GM21526 (cell line): Measurements from ENCODE around the gene PROC.

Experiments
- ATAC-seq: cut with Tn5 transposase; IDR thresholded peaks from one replicate; pipeline ENCODE4 v1.9.1; 2021; ENCODE audit warnings: moderate library complexity; ENCODE audit not compliant: unreplicated experiment, low FRiP score

PROC gene

DNA sequence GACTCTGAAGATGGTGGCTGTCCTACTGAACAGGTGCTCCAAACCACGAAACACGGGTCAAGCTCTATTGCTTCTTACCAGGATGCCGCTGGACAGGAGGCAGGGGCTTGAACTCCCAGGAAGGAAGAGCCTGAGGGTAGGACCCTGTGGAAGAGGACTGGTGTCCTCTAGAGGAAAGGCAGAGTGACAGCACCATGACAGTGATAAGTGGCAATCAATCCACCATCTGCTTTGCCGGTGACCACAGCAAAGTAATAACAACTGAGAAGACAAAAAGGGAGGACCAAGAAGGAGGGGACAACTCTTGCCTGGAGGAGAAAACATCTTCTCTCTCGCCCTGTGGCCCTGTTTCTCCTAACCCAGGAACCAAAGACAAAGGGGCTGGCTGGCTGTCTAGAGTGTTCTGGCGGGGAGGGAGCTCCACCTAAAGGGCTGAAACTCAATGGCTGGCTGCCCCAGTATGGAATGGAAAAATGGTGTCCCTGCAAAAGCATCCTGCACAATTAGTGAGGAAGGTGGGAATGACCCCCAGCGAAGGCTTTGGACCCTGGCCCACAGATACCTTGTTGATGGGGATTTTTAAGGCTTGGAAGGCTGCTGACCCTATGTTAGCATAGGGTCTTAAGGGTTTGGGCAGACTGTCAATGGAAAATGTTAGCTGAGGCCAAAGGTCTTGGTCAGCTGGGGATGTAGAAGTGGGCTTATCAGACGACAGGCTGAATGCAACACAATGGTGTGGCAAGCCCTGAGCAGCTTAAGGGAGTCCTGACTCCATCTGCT, 35.4 kb downstream of the PROC start:
- ATAC-seq = no peak

DNA sequence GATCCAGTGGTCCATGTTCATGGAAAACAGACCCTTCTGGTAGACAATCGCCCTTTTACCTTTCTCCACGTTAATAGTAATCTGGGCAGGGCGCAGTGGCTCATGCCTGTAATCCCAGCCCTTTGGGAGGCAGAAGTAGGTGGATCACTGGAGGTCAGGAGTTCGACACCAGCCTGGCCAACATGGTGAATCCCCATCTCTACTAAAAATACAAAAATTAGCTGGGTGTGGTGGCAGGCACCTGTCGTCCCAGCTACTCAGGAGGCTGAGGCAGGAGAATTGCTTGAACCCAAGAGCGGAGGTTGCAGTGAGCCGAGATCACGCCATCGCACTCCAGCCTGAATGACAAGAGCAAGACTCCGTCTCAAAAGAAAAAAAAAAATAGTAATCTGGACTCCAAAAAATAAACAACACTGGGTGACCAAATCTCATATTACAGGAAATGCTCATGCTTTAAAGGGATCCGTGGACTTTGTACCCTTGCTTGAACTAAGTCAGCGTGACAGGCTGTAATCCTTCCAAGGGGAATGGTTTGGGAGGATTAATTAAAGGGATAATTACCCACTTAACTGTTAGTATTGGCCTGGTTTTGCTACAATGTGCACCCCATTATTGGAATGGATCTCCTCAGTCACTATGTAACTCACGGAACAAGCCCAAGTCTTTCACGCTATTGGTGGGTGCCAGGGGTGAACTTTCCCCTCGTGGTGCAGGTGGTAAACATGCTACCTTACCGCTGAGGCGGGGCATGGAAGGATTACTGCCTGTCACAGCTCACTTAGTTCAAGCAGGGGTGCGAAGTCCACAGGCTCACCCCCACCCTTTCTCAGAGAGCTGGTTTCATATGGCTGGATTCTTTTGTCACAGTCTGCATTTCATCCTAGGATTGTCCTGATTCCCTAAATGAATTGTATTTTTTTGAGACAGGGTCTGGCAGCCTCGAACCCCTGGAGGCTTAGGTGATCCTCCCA, 36.7 kb downstream of the PROC start:
- ATAC-seq = no peak

DNA sequence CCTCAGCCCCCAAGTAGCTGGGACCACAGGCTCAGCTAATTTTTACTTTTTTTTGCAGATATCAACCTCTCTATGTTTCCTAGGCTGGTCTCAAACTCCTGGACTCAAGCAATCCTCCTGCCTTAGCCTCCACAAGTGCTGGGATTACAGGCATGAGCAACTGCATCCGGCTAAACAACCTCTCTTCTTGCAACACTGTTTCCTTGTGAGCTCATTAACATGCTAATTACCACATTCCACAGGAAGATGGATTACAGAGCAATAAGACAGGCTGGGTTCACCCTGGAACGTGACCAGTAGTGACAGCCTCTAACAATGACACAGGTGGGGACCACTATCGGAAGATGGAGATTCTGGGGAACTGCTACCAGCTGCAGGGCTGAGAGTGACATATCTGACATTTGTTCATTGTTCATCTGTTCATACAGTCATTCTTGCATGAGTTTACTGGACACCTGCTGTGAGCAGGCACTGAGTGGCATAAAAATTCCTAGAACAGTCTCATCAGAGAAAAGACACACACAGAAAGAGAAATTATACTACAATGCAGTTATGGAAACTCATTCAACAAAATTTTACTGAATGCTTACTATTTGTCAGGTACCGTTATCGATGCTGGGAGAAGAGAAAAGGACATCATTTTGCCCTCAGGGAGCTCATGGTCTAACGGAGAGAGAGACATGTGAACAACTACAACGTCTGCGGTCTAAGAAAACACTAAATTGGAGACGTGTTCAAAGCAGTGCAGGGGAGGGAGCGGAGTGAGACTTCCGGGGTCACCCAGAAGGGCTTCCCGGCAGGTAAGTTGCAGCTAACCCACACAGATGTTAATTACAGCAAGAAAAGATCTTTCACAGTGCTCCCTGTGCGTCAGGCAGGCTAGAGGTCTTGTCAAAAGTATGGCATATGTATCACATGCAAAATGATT, 37.6 kb downstream of the PROC start:
- ATAC-seq = no peak

DNA sequence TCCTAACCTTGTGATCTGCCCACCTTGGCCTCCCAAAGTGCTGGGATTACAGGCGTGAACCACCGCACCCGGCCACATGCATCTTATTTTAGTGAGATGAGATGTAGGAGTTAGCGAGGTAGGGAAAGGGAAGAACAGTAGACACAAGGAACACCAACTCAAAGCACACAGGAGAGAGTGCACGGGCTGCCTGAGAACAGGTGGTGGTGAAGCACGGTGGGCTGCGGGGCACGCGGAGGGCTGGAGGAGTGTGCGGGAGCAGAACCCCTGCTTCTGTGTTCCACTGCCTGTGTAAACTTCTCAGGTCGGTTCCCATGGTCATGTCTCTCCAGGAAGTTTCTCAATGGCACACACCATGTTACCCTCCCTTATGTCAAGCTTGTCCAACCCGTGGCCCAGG, 38.7 kb downstream of the PROC start:
- ATAC-seq = no peak

DNA sequence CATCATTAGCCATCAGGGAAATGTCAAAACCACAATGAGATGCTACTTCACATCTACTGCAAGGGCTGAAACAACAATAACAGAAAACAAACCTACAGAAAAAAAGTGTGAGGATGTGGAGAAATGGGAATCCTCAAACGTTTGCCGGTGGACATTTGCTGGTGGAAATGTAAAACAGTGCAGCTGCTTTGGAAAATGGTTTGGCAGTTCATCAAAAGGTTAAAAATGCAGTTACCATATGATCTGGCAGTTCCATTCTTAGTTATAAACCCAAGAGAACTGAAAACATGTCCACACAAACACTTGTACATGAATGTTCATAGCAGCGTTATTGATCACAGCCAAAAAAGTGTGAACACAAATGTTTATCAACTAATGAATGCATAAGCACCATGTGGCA, 44.2 kb downstream of the PROC start:
- no peak for ATAC-seq

DNA sequence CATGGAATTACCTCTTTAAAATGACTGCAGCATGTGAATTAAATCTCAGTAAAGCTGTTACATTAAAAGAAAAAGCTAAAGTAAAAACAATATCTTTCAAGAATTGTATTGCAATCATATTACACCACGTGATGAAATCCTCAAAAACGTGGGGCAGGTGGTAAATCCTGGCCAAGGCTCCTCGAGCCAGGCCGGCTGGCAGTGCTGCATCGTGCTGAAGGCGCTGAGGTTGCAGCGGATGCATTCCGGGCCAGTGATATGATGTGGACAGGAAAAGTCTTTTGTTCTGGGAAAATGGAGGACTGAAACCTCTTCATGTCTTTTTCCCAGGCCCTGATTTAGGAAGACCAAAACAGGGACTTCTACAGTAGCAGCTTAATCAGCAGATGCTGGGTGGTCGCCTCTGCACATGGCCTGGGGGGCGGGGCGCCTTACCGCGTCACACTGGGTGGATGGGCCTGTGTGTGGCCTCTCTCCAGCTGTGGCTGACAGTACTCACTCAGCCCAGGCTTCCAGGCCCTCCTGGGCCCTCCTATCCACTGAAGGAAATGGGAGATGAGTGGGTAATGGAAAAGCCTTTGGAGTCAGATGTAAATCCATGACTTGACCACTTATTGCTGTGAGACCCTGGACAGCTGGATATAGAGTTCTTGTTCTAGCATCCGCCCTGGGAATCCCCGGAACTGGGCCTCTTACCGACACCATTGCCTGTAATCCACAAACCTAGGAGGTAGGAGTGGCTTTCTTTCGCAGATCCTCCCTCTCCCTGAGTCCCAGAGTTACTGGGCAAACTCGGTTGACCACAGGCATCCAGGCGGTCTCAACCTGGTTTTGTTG, 45.1 kb downstream of the PROC start:
- no peak for ATAC-seq

DNA sequence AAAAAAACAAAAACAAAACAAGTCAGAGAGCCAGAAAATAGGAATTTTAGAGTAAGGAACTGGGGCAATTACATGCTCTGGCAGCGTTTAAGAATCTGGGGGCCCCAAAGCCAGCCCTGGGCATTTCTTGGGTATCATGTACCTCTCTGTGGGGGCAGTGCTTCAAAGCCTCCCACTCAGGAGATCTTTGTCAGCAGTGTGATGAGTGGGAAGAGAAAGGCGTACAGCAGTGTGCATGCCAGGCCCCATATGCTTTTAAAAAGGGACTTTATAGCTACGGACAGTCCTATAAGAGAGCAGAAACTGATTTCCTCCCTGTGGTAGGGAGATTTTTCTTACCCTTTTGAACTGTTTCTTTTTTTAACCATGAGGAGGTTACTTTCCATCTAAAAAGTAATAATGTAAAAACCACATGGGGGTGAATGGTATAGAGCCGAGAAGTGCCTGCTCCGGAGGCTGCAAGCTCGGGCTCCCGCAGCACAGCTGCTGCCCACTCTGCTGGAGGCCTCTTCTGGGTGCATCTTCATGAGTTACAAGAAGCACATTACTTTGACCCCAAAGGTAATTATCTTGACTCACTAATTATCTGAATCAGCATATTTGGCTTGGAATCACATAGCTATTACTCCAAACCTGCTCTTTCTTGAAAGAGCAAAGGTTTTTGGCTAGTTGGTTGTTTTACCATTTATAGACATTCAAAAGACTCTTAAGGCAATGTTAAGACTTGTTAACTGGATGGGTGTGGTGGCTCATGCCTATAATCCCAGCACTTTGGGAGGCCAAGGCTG, 46.4 kb downstream of the PROC start:
- ATAC-seq = no peak

DNA sequence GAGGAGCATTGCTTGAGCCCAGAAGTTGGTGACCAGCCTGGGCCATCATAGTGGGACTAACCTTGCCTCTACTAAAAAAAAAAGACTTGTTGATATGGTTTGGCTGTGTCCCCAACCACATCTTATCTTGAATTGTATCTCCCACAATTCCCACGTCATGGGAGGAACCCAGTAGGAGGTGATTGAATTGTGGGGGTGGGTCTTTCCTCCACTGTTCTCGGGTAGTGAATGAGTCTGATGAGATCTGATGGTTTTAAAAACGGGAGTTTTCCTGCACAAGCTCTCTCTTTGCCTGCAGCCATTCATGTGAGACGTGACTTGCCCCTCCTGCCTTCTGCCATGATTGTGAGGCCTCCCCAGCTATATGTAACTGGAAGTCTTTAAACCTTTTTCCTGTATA, 47.0 kb downstream of the PROC start:
- no peak for ATAC-seq

DNA sequence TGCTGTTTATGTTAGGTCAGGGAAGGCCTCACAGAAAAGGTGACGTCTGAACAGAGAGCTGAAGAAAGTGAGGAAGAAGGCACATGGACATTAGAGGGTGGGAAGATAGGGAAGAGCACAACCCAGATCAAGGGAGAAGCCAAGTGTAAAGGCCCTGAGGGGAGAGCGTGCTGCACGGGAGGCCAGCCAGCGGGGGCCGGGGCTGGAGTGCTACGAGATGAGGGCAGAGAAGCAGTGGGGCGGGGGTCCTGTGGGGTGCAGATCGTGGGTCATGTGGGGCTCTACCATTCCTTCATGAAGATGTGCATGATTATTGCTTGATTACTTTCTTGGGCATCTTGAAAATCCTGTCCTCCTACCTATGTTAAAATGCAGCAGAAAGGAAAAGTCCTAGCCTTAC, 50.8 kb downstream of the PROC start:
- no peak for ATAC-seq

DNA sequence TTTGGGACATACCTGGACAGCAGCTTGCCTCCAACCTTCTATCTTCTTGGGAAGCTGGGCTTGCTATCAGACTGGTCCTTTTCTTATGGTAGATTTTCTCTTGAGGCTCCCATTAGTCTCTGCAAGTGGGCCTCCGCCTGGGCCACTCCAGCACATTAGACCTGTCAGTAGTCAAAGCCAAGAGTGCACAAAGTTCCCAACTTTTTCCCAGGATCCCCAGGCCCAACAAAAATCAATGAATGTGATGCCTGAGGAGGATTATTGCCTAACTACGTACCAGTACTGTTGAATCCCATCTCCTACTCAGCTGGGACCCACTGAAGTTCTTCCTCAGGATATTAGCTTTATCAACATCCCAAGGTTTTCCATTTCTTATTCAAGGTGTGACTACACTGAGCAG, 51.7 kb downstream of the PROC start:
- no peak for ATAC-seq

DNA sequence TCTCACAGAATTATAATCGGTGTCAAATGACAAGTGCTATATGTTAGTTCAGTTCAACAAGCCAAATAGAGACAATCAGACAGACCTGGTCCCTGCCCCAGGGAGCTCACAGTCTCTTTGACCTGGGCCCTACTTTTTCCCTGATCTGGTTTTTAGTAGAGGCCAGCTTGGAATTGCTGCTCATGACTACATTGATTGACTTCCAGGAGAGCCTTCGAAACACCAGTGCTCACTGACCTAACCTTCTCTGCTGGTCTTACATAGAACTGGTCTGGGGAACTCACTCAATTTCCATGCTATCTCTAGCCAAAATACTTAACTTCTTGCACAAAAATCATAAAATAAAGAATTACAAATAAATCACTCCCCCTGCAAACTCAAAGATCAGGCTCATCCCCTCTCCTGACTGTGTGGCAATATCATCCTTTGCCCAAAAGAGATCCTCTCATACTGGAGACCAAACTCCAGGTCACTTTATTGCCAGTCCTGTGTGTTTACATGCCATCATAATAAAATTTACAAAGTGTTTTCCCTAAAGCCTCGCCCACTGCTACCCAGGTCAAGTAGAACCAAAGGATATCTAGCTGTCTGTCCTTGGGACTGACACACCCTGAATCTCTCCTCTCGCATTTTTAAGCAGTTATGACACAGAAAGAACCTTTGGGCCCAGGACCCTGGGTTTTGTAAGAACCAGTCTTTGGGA, 53.2 kb downstream of the PROC start:
- no peak for ATAC-seq

DNA sequence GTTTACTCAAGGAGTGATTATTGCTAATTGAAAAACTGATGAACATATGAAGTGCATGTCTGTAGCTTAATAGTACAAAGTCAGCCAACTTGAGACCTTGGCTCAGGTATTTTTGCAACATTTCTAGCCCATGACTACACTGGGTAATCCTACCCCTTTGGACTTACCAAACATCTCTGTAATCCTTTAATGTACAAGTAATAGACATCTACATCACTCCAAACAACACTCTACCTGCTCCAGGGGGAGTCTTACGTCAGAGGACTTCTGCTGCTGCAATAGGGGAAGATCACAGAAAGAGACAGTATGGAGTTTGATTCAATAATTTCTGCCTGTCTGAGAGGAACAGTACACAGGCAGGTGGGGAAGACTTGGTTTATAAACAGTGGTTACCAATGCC, 54.0 kb downstream of the PROC start:
- no peak for ATAC-seq

DNA sequence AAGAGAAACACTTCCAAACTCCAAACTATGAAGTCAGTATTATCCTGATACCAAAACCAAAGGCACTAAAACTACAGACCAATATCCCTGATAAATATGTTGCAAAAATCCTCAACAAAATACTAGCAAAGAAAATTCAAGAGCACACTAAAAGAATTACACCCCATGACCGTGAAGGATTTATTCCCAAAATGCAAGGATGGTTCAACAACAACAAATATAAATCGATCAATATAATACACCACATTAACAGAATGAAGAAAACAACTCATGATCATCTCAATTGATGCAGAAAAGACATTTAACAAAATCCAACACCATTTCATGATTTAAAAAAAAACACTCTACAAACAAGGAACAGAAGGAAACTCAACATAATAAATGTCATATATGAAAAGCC, 57.6 kb downstream of the PROC start:
- ATAC-seq = no peak
